HFF-Myc (cell line): ENCODE measurements around the gene ADAT2.
"Not testable (repeated sequence)": the region's sequence is repeated elsewhere in the genome, so short reads cannot be mapped to it uniquely, and the experiment has no call there.

ENCODE experiments used
- DNase-seq: peaks from one replicate; pipeline ENCODE4 v3.0.0-alpha.2; 2011; ENCODE audit warnings: low read depth; ENCODE audit errors: extremely low read depth
- H3K4me3 ChIP-seq: replicated peaks from 2 replicates; pipeline ENCODE4 v1.5.1; 2011; ENCODE audit warnings: low read depth, mild to moderate bottlenecking, control low read depth, low read length
- CTCF ChIP-seq: IDR thresholded peaks from 2 replicates; pipeline ENCODE4 v1.5.1; 2012; ENCODE audit warnings: mild to moderate bottlenecking, low read depth, low read length, control low read depth; ENCODE audit errors: missing control alignments

The ADAT2 gene

GRCh38 chr6:143465546-143465945, 15.1 kb upstream of the ADAT2 start:
- TF ChIP-seq CTCF: no peak
- no peak for DNase-seq
- no peak overlapping the region for H3K4me3 ChIP-seq

- H3K4me3 ChIP-seq: no peak overlapping the region
- no peak for DNase-seq
- TF ChIP-seq CTCF: no peak
Observed at GRCh38 chr6:143457563-143458359, 7.3 kb upstream of the ADAT2 start.

- DNase-seq: no peak
- peak overlapping the region; percentile 85 for H3K4me3 ChIP-seq
- no peak for TF ChIP-seq CTCF
Observed at GRCh38 chr6:143451531-143451930, 1.0 kb upstream of the ADAT2 start.

GRCh38 chr6:143449714-143450452, 612 bp downstream of the ADAT2 start:
- H3K4me3 ChIP-seq: peak overlapping the region; percentile 85
- no peak for TF ChIP-seq CTCF
- no peak for DNase-seq

- peak overlapping the region; percentile 85 for H3K4me3 ChIP-seq
- TF ChIP-seq CTCF: no peak
- DNase-seq: no peak
Observed at GRCh38 chr6:143449082-143449713, 1.3 kb downstream of the ADAT2 start.

- not testable (repeated sequence) for H3K4me3 ChIP-seq, DNase-seq
Observed at GRCh38 chr6:143447865-143448264, 2.6 kb downstream of the ADAT2 start.

GRCh38 chr6:143443096-143443495, 7.4 kb downstream of the ADAT2 start:
- no peak for TF ChIP-seq CTCF
- no peak for DNase-seq
- no peak overlapping the region for H3K4me3 ChIP-seq
